SU-DHL-6 (cell line): ENCODE measurements around the gene BCDIN3D.

ENCODE experiments used
- H2AFZ ChIP-seq: fragments of 200-600 bp; sonication (generic); 2 replicates; pipeline ENCODE4 v1.6.1; 2014; ENCODE audit warnings: low read depth, mild to moderate bottlenecking, moderate library complexity, mixed read lengths, antibody characterized with exemption, low read length; ENCODE audit not compliant: severe bottlenecking
- H3F3A ChIP-seq: fragments of 200-600 bp; shearing (Covaris generic); 2 replicates; pipeline ENCODE4 v1.6.0; 2016; ENCODE audit warnings: antibody characterized with exemption, mild to moderate bottlenecking; ENCODE audit not compliant: insufficient read depth
- H3K27ac ChIP-seq: fragments of 200-600 bp; sonication (generic); 2 replicates; pipeline ENCODE4 v1.5.1; 2016; ENCODE audit warnings: low read depth, mild to moderate bottlenecking, low read length, moderate library complexity, mixed read lengths
- H3K27me3 ChIP-seq: fragments of 200-600 bp; sonication (generic), shearing (Covaris generic); 2 replicates; pipeline ENCODE4 v1.6.0; 2014; ENCODE audit warnings: mild to moderate bottlenecking, low read length
- H3K36me3 ChIP-seq: fragments of 200-600 bp; sonication (generic); 2 replicates; pipeline ENCODE4 v1.6.1; 2014; ENCODE audit warnings: mild to moderate bottlenecking, low read length, mixed read lengths
- H3K4me2 ChIP-seq: fragments of 300-600, 200-600 bp; shearing (Covaris generic), sonication (generic); 2 replicates; pipeline ENCODE4 v1.6.0; 2014; ENCODE audit warnings: low read length, low read depth, mild to moderate bottlenecking; ENCODE audit not compliant: poor library complexity, severe bottlenecking
- H3K4me3 ChIP-seq: fragments of 200-600 bp; sonication (generic); 2 replicates; pipeline ENCODE4 v1.5.1; 2014; ENCODE audit warnings: antibody characterized with exemption, low read length, mild to moderate bottlenecking, mixed read lengths; ENCODE audit not compliant: insufficient read depth, poor library complexity, severe bottlenecking
- H3K79me2 ChIP-seq: fragments of 200-600 bp; sonication (generic); 2 replicates; pipeline ENCODE4 v1.6.1; 2014; ENCODE audit warnings: mild to moderate bottlenecking, low read length, moderate library complexity; ENCODE audit not compliant: insufficient read depth
- H3K9ac ChIP-seq: fragments of 200-600 bp; sonication (generic); 2 replicates; pipeline ENCODE4 v1.7.0; 2014; ENCODE audit warnings: mild to moderate bottlenecking, low read length
- H3K9me2 ChIP-seq: fragments of 200-600 bp; sonication (generic); replicated peaks from 2 replicates; pipeline ENCODE4 v1.6.1; 2014; ENCODE audit warnings: low read length; ENCODE audit not compliant: insufficient read depth
- H3K9me3 ChIP-seq: fragments of 200-600 bp; sonication (generic); 2 replicates; pipeline ENCODE4 v1.6.1; 2014; ENCODE audit warnings: low read length, mixed read lengths; ENCODE audit not compliant: insufficient read depth
- H4K20me1 ChIP-seq: fragments of 200-600 bp; sonication (generic); 2 replicates; pipeline ENCODE4 v1.6.1; 2014; ENCODE audit warnings: low read depth, mild to moderate bottlenecking, antibody characterized with exemption, low read length, moderate library complexity, mixed read lengths
- EZH2phosphoT487 ChIP-seq: fragments of 200-600 bp; sonication (generic), shearing (Covaris generic); conservative IDR thresholded peaks from 2 replicates; pipeline ENCODE4 v1.6.1; 2018; ENCODE audit warnings: mild to moderate bottlenecking, antibody characterized with exemption, low read length, moderate library complexity, mixed read lengths
- TF ChIP-seq, protein P1 (sequence below): fragments of 200-600 bp; sonication (generic); IDR thresholded peaks from one replicate; pipeline ENCODE4 v1.5.1; 2017; ENCODE audit warnings: antibody characterized with exemption, mild to moderate bottlenecking, low read length, moderate library complexity; ENCODE audit not compliant: insufficient read depth, poor library complexity, severe bottlenecking

The BCDIN3D gene

DNA sequence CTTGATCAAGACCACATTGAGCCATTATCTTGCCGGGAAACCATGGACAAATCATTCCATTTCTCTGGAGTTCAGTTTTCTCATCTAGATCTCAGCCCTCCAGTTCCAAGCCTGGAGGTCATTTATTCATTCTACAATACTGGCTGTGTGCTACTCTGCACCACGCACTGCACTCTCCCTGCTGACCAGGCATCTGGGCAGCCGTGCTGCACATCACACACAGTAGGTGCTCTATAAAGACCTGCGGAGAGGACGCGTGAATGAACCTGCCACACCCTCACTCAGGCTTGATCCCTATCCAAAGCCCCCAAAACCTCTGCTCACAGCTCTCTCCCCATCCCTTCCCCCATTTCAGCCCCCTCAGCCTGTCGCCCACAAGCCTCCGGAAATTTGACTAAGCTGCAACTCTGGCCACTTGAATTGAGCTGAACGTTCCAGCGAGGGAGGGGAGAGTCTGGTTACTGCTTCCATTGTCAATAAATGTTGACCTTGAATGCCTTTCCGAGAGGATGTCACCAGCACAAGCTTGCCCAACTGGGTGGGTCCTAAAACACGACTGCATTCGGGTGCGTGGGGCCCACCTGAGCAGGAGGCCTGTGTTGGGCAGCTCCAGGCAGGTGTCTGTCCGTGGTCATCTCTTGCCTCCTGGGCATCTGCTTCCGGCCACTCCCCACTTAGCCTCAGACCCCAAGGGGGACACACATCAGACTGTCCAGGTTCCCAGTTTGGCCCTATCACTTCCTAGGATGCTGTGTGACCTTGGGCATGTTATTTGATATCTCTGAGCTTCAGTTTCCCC lies 43.0 kb upstream of the BCDIN3D start:
- Histone ChIP-seq H3K4me3 (no peak overlapping the region), H3K4me2 (no peak overlapping the region), H3K9me2 (no peaks in the 10 kb centered on the region), H3K79me2 (no peaks in the 10 kb centered on the region), H4K20me1 (no peaks in the 10 kb centered on the region), H3K9me3 (no peaks in the 10 kb centered on the region), H3K27ac (no peak overlapping the region), H3K9ac (no peak overlapping the region), H3F3A (no peaks in the 10 kb centered on the region), H2AFZ (no peak overlapping the region), H3K36me3 (no peaks in the 10 kb centered on the region), H3K27me3 (no peaks in the 10 kb centered on the region)
- TF ChIP-seq, protein P1, sequence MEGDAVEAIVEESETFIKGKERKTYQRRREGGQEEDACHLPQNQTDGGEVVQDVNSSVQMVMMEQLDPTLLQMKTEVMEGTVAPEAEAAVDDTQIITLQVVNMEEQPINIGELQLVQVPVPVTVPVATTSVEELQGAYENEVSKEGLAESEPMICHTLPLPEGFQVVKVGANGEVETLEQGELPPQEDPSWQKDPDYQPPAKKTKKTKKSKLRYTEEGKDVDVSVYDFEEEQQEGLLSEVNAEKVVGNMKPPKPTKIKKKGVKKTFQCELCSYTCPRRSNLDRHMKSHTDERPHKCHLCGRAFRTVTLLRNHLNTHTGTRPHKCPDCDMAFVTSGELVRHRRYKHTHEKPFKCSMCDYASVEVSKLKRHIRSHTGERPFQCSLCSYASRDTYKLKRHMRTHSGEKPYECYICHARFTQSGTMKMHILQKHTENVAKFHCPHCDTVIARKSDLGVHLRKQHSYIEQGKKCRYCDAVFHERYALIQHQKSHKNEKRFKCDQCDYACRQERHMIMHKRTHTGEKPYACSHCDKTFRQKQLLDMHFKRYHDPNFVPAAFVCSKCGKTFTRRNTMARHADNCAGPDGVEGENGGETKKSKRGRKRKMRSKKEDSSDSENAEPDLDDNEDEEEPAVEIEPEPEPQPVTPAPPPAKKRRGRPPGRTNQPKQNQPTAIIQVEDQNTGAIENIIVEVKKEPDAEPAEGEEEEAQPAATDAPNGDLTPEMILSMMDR = no peak
- TF ChIP-seq EZH2phosphoT487 = no peak

DNA sequence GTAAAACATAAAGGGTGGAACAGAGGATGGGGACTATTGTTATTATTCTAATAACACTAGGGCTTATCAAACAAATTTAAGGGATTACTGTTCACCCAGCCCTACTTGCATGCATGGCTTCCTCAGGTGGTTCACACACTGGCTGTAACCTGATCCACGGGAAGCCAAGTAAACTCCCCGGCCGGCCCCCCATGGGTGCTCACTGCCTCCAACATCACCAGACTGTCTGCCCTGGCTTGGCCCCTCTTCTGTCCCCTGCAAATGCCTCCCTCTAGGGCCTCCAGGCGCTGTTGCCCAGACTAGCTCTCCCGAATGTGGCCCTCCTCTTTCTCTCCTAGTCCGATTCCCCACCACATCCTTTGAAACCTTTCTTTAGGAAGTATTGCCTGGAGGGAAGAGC lies 42.2 kb upstream of the BCDIN3D start:
- no peak overlapping the region for H3K27ac ChIP-seq
- no peaks in the 10 kb centered on the region for H3K27me3 ChIP-seq
- H3K4me3 ChIP-seq = no peak overlapping the region
- peaks cover 1% of the 10 kb centered on the region; the same call in 1 of the 2 replicates for H3K9me3 ChIP-seq
- no peaks in the 10 kb centered on the region for H3K36me3 ChIP-seq
- TF ChIP-seq EZH2phosphoT487 = no peak
- TF ChIP-seq, protein P1 = no peak
- no peaks in the 10 kb centered on the region for H3F3A ChIP-seq
- H2AFZ ChIP-seq = no peak overlapping the region
- no peaks in the 10 kb centered on the region for H3K9me2 ChIP-seq
- no peak overlapping the region for H3K4me2 ChIP-seq
- H3K79me2 ChIP-seq = no peaks in the 10 kb centered on the region
- H3K9ac ChIP-seq = no peak overlapping the region
- H4K20me1 ChIP-seq = no peaks in the 10 kb centered on the region

DNA sequence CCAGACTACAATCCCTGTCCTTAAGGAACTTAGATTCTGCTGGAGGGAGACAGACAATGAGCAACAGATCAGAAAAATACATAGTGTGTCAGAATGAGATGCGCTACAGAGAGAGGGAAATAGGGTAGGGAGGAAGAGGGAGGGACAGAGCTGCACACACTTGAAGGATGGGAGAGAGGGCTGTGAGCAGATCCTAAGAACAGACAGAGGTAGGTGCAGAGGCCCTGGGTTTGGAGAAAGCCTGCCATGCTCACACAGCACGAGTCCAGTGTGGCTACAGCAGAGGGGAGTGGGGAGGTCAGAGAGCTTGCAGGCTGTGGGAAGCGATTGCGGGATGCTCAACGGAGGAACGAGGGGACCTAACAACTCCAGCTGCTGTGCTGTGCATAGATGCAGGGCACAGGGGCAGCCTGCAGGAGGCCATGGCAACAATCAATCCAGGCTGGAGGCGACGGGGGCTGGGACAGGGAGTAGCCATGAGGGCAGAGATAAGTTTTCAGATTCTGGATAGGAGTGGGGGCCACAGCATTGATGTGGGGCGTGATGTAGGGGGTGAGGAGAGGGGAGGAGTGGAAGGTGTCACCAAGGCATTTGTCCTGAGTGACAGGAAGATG lies 40.1 kb upstream of the BCDIN3D start:
- H3K9me3 ChIP-seq = peaks cover 12% of the 10 kb centered on the region; the same call in 1 of the 2 replicates
- H3K79me2 ChIP-seq = no peaks in the 10 kb centered on the region
- no peak overlapping the region for H3K4me2 ChIP-seq
- no peaks in the 10 kb centered on the region for H3K36me3 ChIP-seq
- peaks cover 17% of the 10 kb centered on the region; the same call in 1 of the 2 replicates for H3F3A ChIP-seq
- no peaks in the 10 kb centered on the region for H3K27me3 ChIP-seq
- TF ChIP-seq EZH2phosphoT487 = no peak
- TF ChIP-seq, protein P1 = no peak
- H4K20me1 ChIP-seq = no peaks in the 10 kb centered on the region
- no peak overlapping the region for H2AFZ ChIP-seq
- H3K9ac ChIP-seq = no peak overlapping the region
- no peak overlapping the region for H3K4me3 ChIP-seq
- H3K9me2 ChIP-seq = no peaks in the 10 kb centered on the region
- H3K27ac ChIP-seq = no peak overlapping the region
